ENCODE data around the gene PGA5. TPM values are rescaled to one million over a fixed set of nuclear protein-coding genes. Genes with fewer than 3 reads are reported as not detected.

The PGA5 gene
- total and polyA plus RNA-seq, 10 of the 15 experiments (the other 5 are each of a cell fraction or from before 2014, with no cell fraction given) = not detected

DNA sequence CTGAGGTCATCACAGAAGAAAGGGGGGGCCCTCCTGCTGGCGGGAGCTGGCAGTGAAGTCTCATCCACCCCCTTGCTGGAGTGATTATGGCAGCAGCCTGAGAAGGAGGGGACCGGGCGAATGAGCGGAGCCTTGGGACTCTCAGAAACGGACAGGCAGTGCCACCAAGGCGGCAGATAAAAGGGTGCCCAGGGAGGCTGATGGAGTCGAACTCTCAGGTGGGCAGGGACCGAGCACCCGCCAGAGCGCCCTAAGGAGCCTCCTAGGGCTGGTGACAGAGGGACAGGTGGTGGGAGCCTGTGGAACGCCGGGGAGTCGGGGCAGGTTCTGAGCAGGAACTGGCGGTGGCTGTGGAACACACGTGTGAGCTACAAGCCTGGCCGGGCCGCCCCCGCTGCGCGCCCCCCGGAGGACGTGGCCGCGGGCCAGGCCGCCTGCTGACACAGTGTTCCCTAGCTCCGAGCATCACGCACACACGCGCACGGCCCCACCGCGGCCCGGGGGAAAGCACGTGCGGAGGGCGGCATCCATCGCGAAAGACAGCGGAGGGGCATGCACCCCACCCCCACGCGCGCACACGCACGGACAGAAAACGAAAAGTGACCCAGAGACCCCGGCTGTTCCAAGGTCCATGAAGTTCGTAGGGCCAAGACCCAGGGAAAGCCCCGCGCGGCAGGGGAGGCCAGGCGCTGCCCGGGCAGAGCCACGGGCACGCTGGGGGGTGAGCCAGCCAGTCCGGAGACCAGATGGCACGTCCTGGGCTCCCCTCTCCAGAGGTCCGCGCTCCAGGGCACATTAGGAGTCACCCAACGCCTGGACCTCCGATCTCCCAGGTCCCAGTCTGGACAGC is 53.1 kb downstream of the PGA5 start (continued):
- no peak for TF ChIP-seq ZBTB40 (IDR thresholded peaks at IDR 0.05; ENCODE audit: borderline replicate concordance)
- no peak for TF ChIP-seq HDGF (IDR thresholded peaks at IDR 0.05)
- TF ChIP-seq NR2C2 (IDR thresholded peaks at IDR 0.05; ENCODE audit: borderline replicate concordance, control insufficient read depth, insufficient read length, low read depth) = no peak
- 0 out of 2 replicates have a peak, but pooled peaks have one; percentile 29 for TF ChIP-seq RELB (IDR thresholded peaks at IDR 0.05; ENCODE audit: low read depth)
- 0 out of 4 replicates have a peak, but pooled peaks have one; percentile 17 to 19 for TF ChIP-seq IKZF2 (IDR thresholded peaks at IDR 0.05)
- no peak for TF ChIP-seq PAX5 (IDR thresholded peaks at IDR 0.05; ENCODE audit: borderline replicate concordance, low read depth, low read length)
- TF ChIP-seq KLF5 (IDR thresholded peaks at IDR 0.05; ENCODE audit: partially characterized antibody) = no peak
- 0 out of 2 replicates have a peak, but pooled peaks have one; percentile 20 for TF ChIP-seq MXI1 (IDR thresholded peaks at IDR 0.05; ENCODE audit: low read depth, low read length)
- TF ChIP-seq POLR2AphosphoS2 (IDR thresholded peaks at IDR 0.05; ENCODE audit: low read depth, low read length) = no peak
- TF ChIP-seq IKZF1 (conservative IDR thresholded peaks at IDR 0.05) = 0 out of 2 replicates have a peak, but pooled peaks have one; percentile 60
- TF ChIP-seq, protein P1, sequence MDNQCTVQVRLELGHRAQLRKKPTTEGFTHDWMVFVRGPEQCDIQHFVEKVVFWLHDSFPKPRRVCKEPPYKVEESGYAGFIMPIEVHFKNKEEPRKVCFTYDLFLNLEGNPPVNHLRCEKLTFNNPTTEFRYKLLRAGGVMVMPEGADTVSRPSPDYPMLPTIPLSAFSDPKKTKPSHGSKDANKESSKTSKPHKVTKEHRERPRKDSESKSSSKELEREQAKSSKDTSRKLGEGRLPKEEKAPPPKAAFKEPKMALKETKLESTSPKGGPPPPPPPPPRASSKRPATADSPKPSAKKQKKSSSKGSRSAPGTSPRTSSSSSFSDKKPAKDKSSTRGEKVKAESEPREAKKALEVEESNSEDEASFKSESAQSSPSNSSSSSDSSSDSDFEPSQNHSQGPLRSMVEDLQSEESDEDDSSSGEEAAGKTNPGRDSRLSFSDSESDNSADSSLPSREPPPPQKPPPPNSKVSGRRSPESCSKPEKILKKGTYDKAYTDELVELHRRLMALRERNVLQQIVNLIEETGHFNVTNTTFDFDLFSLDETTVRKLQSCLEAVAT (IDR thresholded peaks at IDR 0.05) = no peak
- peak; percentile 93 for TF ChIP-seq MYC (IDR thresholded peaks at IDR 0.05; ENCODE audit: insufficient read depth, insufficient read length, insufficient replicate concordance, low read length, severe bottlenecking)
- TF ChIP-seq RFX5 (IDR thresholded peaks at IDR 0.05; ENCODE audit: low read depth, low read length) = no peak
- peak; percentile 52 for TF ChIP-seq NR2F1 (conservative IDR thresholded peaks at IDR 0.05)
- TF ChIP-seq DPF2 (IDR thresholded peaks at IDR 0.05) = no peak
- 0 out of 2 replicates have a peak, but pooled peaks have one; percentile 21 for TF ChIP-seq NBN (IDR thresholded peaks at IDR 0.05)
- TF ChIP-seq USF2 (IDR thresholded peaks at IDR 0.05; ENCODE audit: borderline replicate concordance, low read depth, low read length) = no peak
